Activated CD8-positive, alpha-beta T cell treated with anti-CD3 and anti-CD28 coated beads for 36 hours (primary cell): ENCODE data around the gene RUFY4. TPM values are rescaled to one million over a fixed set of nuclear protein-coding genes. Genes with fewer than 3 reads are reported as not detected.

Experiments
- ATAC-seq: fragments of 200-7000 bp; cut with Tn5 transposase; one replicate; pipeline ENCODE4 v1.10.0; 2021; ENCODE audit warnings: mild to moderate bottlenecking, moderate library complexity
- CTCF ChIA-PET: fragments of 350-600 bp; sonication (Branson Sonifier 250); formaldehyde crosslinking; loops from one replicate; lab custom pipeline; 2021; ENCODE audit warnings: antibody characterized with exemption; lab: Charles Lee
- POLR2A ChIA-PET: fragments of 350-600 bp; sonication (Branson Sonifier 250); formaldehyde crosslinking; loops from one replicate; lab custom pipeline; 2021; ENCODE audit warnings: antibody characterized with exemption; lab: Charles Lee
- DNase-seq: peaks from one replicate; pipeline ENCODE4 v3.0.0-alpha.2; 2020
- H3K27ac Mint-ChIP-seq: one replicate; pipeline ENCODE4 v1.8.0; 2021; ENCODE audit warnings: mild to moderate bottlenecking, mixed read lengths
- H3K27me3 Mint-ChIP-seq: one replicate; pipeline ENCODE4 v1.8.0; 2021; ENCODE audit warnings: mixed read lengths
- H3K36me3 Mint-ChIP-seq: one replicate; pipeline ENCODE4 v1.8.0; 2021; ENCODE audit warnings: low read depth, mixed read lengths
- H3K4me1 Mint-ChIP-seq: one replicate; pipeline ENCODE4 v1.8.0; 2021; ENCODE audit warnings: low read depth, mixed read lengths
- H3K4me3 Mint-ChIP-seq: one replicate; pipeline ENCODE4 v1.8.0; 2021; ENCODE audit warnings: mild to moderate bottlenecking, moderate library complexity, mixed read lengths
- H3K9me3 Mint-ChIP-seq: one replicate; pipeline ENCODE4 v1.8.0; 2021; ENCODE audit warnings: mixed read lengths
- intact Hi-C: fragments of 100-400 bp; cut with micrococcal nuclease; formaldehyde crosslinking; loops from one replicate; pipeline ENCODE4 v1.10.0; 2022
- total RNA-seq, 2 experiments: library from RNA; stranded (reverse); gene quantifications; one replicate each; pipeline ENCODE4 v1.2.3, GENCODE V29; 2021
- TF ChIP-seq, protein P1 (sequence below): fragments of 200-600 bp; IDR thresholded peaks from one replicate; pipeline ENCODE4 v1.8.0; 2022; ENCODE audit warnings: antibody characterized with exemption, mild to moderate bottlenecking

The RUFY4 gene
- total RNA-seq, 2 experiments from 2014 or later = 0.76 to 0.88 TPM

DNA sequence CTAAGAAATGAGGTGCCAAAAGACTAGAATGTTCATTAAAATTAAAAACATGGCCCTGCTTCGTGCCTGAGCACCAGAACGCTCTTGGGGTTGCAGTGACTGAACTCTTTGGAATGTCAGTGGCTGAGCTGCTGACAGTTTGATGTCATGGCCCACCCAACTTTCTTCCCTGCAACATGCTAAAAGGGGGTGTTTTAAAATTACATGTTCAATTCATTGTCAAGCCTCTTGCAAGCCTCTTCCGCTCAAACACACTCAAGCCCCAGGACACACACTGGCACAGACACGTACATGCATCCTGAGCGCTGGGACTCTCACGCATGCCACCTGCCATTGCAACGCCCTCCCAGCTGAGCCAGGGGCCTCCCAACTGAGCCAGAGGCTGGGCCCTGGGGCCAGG, 12.6 kb downstream of the RUFY4 start:
- H3K4me3 Mint-ChIP-seq = no peak overlapping the region
- peaks cover 7% of the 10 kb centered on the region for H3K9me3 Mint-ChIP-seq
- no peaks in the 10 kb centered on the region for H3K36me3 Mint-ChIP-seq
- TF ChIP-seq, protein P1, sequence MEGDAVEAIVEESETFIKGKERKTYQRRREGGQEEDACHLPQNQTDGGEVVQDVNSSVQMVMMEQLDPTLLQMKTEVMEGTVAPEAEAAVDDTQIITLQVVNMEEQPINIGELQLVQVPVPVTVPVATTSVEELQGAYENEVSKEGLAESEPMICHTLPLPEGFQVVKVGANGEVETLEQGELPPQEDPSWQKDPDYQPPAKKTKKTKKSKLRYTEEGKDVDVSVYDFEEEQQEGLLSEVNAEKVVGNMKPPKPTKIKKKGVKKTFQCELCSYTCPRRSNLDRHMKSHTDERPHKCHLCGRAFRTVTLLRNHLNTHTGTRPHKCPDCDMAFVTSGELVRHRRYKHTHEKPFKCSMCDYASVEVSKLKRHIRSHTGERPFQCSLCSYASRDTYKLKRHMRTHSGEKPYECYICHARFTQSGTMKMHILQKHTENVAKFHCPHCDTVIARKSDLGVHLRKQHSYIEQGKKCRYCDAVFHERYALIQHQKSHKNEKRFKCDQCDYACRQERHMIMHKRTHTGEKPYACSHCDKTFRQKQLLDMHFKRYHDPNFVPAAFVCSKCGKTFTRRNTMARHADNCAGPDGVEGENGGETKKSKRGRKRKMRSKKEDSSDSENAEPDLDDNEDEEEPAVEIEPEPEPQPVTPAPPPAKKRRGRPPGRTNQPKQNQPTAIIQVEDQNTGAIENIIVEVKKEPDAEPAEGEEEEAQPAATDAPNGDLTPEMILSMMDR = no peak
- no peak for ATAC-seq
- intact Hi-C loops = no loop called here
- no peak for DNase-seq
- H3K4me1 Mint-ChIP-seq = no peaks in the 10 kb centered on the region
- H3K27ac Mint-ChIP-seq = no peak overlapping the region
- peaks cover 5% of the 10 kb centered on the region for H3K27me3 Mint-ChIP-seq
- ChIA-PET POLR2A (no interaction called here), CTCF (interaction anchor here (2.2 to 2.5 kb wide), 2 partner anchors 7 to 13 kb away, joined by 6 read pairs; partner anchors contain the start of gene RUFY4)

DNA sequence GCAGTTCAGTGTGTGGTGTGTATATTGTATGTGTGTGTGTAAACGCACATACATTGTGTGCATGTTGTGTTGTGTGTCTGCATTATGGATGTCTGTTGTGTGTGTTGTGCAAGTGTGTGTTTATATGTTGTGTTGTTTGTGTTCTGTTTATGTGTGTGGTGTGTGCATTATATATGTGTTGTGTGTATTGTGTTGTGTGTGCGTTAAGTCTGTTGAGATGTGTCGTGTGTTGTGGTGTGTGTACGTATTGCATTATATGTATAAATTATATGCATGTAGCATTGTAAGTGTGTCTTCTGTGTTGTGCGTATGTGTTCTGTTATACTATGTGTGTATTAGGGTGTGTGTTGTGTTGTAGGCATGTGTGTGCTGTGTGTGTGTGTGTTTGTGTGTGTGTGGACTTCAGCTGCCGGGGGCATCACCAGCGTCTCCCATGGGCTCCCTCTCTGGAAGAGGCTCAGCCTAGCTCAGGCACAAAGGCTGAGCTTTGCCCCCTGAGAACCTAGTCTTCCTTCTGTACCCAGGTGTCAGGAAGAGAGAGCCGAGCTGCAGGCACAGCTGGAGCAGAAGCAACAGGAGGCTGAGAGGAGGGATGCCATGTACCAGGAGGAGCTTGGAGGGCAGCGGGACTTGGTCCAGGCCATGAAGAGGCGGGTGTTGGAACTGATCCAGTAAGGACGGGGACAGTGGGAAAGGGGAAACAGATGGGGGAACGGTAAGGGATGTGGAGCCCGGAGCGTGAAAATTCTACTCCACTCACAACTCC, 13.7 kb downstream of the RUFY4 start:
- TF ChIP-seq, protein P1 = no peak
- Mint-ChIP-seq H3K27ac (no peak overlapping the region), H3K4me1 (no peaks in the 10 kb centered on the region), H3K9me3 (peaks cover 7% of the 10 kb centered on the region), H3K27me3 (peaks cover 5% of the 10 kb centered on the region), H3K36me3 (no peaks in the 10 kb centered on the region), H3K4me3 (no peak overlapping the region)
- intact Hi-C loops = no loop called here
- CTCF ChIA-PET = interaction anchor here (2.2 to 2.5 kb wide), 2 partner anchors 9 to 14 kb away, joined by 6 read pairs; partner anchors contain the start of gene RUFY4
- POLR2A ChIA-PET = no interaction called here
- DNase-seq (no peak), ATAC-seq (no peak)

GRCh38 chr2:218083352-218083676, 14.3 kb downstream of the RUFY4 start:
- TF ChIP-seq, protein P1 = no peak
- peaks cover 5% of the 10 kb centered on the region for H3K27me3 Mint-ChIP-seq
- no peaks in the 10 kb centered on the region for H3K36me3 Mint-ChIP-seq
- H3K27ac Mint-ChIP-seq = no peak overlapping the region
- DNase-seq = peak; percentile 29
- CTCF ChIA-PET = interaction anchor here (2.5 kb wide), 1 partner anchor 9 kb away, joined by 6 read pairs; no protein-coding TSS in a partner anchor
- POLR2A ChIA-PET = no interaction called here
- H3K4me3 Mint-ChIP-seq = no peak overlapping the region
- intact Hi-C loops = no loop called here
- H3K9me3 Mint-ChIP-seq = peaks cover 7% of the 10 kb centered on the region
- H3K4me1 Mint-ChIP-seq = no peaks in the 10 kb centered on the region
- no peak for ATAC-seq

DNA sequence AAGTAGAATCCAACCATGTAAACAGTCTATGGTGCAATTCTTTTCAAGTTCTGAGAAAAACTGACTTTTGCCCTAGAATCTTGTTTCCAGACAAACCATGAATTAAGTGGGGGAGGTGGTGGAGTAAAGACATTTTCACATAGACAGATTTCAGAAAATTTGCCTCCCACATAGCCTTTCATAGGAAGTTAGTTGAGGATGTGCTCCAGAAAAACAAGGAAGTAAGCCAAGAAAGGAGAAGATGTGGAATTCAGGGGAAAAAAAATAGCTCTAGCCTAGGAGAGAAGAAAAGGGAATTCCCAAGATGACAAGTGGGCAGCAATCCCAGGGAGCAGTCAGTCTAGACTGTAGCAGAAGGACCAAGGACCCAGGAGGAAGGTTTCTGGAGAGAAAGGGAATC, 17.4 kb downstream of the RUFY4 start:
- H3K4me3 Mint-ChIP-seq = no peak overlapping the region
- peaks cover 7% of the 10 kb centered on the region for H3K9me3 Mint-ChIP-seq
- H3K27ac Mint-ChIP-seq = no peak overlapping the region
- peaks cover 6% of the 10 kb centered on the region for H3K27me3 Mint-ChIP-seq
- ChIA-PET POLR2A (no interaction called here), CTCF (interaction anchor here (1.9 to 2.1 kb wide), 2 partner anchors 12 to 97 kb away, joined by 5 to 9 read pairs; no protein-coding TSS in a partner anchor)
- no peaks in the 10 kb centered on the region for H3K4me1 Mint-ChIP-seq
- H3K36me3 Mint-ChIP-seq = no peaks in the 10 kb centered on the region
- TF ChIP-seq, protein P1 = no peak
- ATAC-seq = no peak
- intact Hi-C loops = no loop called here
- no peak for DNase-seq

- ChIA-PET POLR2A (no interaction called here), CTCF (no interaction called here)
- peaks cover 6% of the 10 kb centered on the region for H3K27me3 Mint-ChIP-seq
- H3K9me3 Mint-ChIP-seq = peaks cover 7% of the 10 kb centered on the region
- no peaks in the 10 kb centered on the region for H3K4me1 Mint-ChIP-seq
- no peak for ATAC-seq
- intact Hi-C loops = no loop called here
- TF ChIP-seq, protein P1 = no peak
- DNase-seq = no peak
- no peak overlapping the region for H3K27ac Mint-ChIP-seq
- no peak overlapping the region for H3K4me3 Mint-ChIP-seq
- no peaks in the 10 kb centered on the region for H3K36me3 Mint-ChIP-seq
These were observed 20.2 kb downstream of the RUFY4 start for GRCh38 chr2:218089259-218089658.
